Mammary epithelial cell (primary cell): Measurements from ENCODE around the gene OR10G4.
"Not testable (repeated sequence)": the region's sequence is repeated elsewhere in the genome, so short reads cannot be mapped to it uniquely, and the experiment has no call there.

Experiments
- CTCF ChIP-seq, 2 donors: IDR thresholded peaks in 1 of 2; conservative IDR thresholded peaks in 1 of 2; 2 replicates each; pipeline ENCODE4 v1.5.1; 2011 to 2012; ENCODE audit warnings: inconsistent platforms in 2 of 2, low read length in 2 of 2, mild to moderate bottlenecking in 2 of 2, control low read depth in 1 of 2, low read depth in 1 of 2; ENCODE audit not compliant: insufficient read depth in 1 of 2; ENCODE audit errors: extremely low read depth in 1 of 2
- EZH2 ChIP-seq: IDR thresholded peaks from 2 replicates; pipeline ENCODE4 v1.6.1; 2012; ENCODE audit warnings: low read length, inconsistent platforms, borderline replicate concordance

GRCh38 chr11:124015837-124016236 lies 3.0 kb downstream of the OR10G4 start:
- TF ChIP-seq CTCF (conservative IDR thresholded peaks at IDR 0.05 in 1 of 2, IDR thresholded peaks at IDR 0.05 in 1 of 2; ENCODE audit: extremely low read depth in 1 of 2, insufficient read depth in 1 of 2, low read depth in 1 of 2, low read length in 2 of 2); EZH2: not testable (repeated sequence)
